Measurements from ENCODE around the gene NSUN4. TPM values are rescaled to one million over a fixed set of nuclear protein-coding genes. Genes with fewer than 3 reads are reported as not detected.
A peak's percentile ranks its signal among the peaks of the same experiment; 100 is the strongest.

NSUN4 gene
- total and polyA plus RNA-seq, 10 of the 15 experiments (the other 5 are each of a cell fraction or from before 2014, with no cell fraction given), result 22.1 to 80.2 (median 29.6) TPM

GRCh38 chr1:46394108-46394871 lies 53.7 kb downstream of the NSUN4 start, which contains the start of gene FAAH:
Gene FAAH (plus strand): TSS chr1:46394317. CDS start chr1:46394349, 32 bp downstream.
- CTCF ChIA-PET, result no interaction called here

More at GRCh38 chr1:46394108-46394871, 53.7 kb downstream of the NSUN4 start, which contains the start of gene FAAH:
- Histone ChIP-seq H2AFZ (ENCODE audit: control insufficient read depth, low read depth, low read length) (no peak within 1 kb of the TSS), H3K27me3 (replicated peaks in 1 of 2; ENCODE audit: control insufficient read depth in 2 of 2, insufficient read depth in 2 of 2, low read length in 1 of 2) (no peaks in the 10 kb centered on the region), H3K79me2 (ENCODE audit: control insufficient read depth, insufficient read depth, low read length) (no peaks in the 10 kb centered on the region), H3K36me3 (ENCODE audit: control insufficient read depth in 2 of 2, insufficient read depth in 2 of 2, low read length in 1 of 2) (no peaks in the 10 kb centered on the region), H3K4me2 (ENCODE audit: control insufficient read depth, insufficient read depth) (peak within 1 kb of the TSS; percentile 4; the same call in 1 of the 2 replicates), H3K4me3 (no peak within 1 kb of the TSS), H3K27ac (ENCODE audit: control insufficient read depth, insufficient read depth) (no peak within 1 kb of the TSS), H3K9me3 (replicated peaks; ENCODE audit: control insufficient read depth, insufficient read depth, low read length) (peaks cover 4% of the 10 kb centered on the region; the same call in 2 of the 3 replicates), H4K20me1 (ENCODE audit: control insufficient read depth, insufficient read depth) (no peaks in the 10 kb centered on the region), H3K9ac (ENCODE audit: control insufficient read depth, insufficient read depth, low read length) (no peak within 1 kb of the TSS), H3K4me1 (ENCODE audit: control insufficient read depth, insufficient read depth, low read length) (no peaks in the 10 kb centered on the region)
- ATAC-seq (no peak), FAIRE-seq (no peak), DNase-seq (ENCODE audit: low read depth, low spot score) (no peak)
- POLR2A ChIA-PET, result no interaction called here
- intact Hi-C loops (cut with micrococcal nuclease; ENCODE audit: unreplicated experiment), result no loop called here
- SMC1A ChIA-PET (ENCODE audit: uncharacterized antibody, unreplicated experiment), result no interaction called here
- no peak for TF ChIP-seq USF2 (IDR thresholded peaks at IDR 0.05; ENCODE audit: borderline replicate concordance, low read depth, low read length)
- TF ChIP-seq NR2C1 (IDR thresholded peaks at IDR 0.05), result no peak
- no peak for TF ChIP-seq POLR2AphosphoS2 (IDR thresholded peaks at IDR 0.05; ENCODE audit: low read depth, low read length)
- TF ChIP-seq YY1 (IDR thresholded peaks at IDR 0.05; ENCODE audit: low read depth, low read length), result no peak
- no peak for TF ChIP-seq TCF3 (IDR thresholded peaks at IDR 0.05; ENCODE audit: borderline replicate concordance, insufficient read depth, low read depth, low read length)
- TF ChIP-seq BHLHE40 (IDR thresholded peaks at IDR 0.05; ENCODE audit: borderline replicate concordance in 1 of 2, low read depth in 2 of 2, low read length in 1 of 2), result peak in 1 of 2 experiments; percentile 27; a peak in 1 of 4 replicates
- no peak for TF ChIP-seq FOXK2 (IDR thresholded peaks at IDR 0.05)
- RAD21 ChIA-PET (ENCODE audit: unreplicated experiment), result no interaction called here
- WGBS (ENCODE audit: insufficient coverage, insufficient replicate concordance, low lambda C conversion rate, missing lambda C conversion rate), result 78% methylated on average over 75 of the region's 75 CpGs
- in situ Hi-C loops (cut with MboI), result no loop called here
- BruUV-seq (replicated peaks), result no TSS peak

All from GM12878 (cell line).